ENCODE data around the gene CCL5.

DNA sequence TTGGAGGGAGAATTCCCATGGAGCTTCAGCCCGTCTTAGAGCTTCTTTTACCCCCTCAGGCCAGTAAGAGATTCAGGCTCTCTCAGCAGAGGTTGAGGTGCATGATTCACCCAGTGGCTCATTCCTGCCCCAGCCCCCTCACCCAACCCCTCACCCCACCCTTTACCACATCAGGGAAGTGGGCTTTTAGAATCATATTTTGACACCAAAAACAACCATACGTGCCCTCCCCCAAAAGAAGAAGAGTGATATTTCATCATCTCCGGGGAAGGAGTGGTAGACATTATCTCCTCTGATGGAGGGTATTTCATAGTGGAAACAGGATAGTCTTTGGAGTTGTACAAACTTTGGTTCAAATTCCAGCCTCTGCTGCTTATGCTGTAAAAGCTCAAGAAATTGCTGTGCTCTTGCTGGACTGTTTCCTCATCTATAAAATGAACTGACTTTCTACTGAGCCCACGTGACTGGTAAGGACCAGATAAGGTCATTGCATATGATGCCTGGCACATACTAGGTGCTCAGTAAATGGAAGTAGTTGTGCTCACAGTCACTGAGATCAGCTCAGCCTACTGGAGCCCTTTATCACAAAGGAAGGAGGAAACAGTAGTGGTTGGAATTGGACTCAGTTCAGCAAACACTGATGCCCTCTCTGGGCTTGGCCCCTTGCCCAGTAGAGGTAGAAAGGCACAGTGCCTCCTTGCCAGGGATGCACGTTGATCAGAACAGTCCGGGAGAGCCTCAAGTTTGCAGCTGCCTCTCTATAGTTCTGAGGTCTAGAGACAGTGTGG lies 18.3 kb upstream of the CCL5 start:
- TF ChIP-seq, protein P1, sequence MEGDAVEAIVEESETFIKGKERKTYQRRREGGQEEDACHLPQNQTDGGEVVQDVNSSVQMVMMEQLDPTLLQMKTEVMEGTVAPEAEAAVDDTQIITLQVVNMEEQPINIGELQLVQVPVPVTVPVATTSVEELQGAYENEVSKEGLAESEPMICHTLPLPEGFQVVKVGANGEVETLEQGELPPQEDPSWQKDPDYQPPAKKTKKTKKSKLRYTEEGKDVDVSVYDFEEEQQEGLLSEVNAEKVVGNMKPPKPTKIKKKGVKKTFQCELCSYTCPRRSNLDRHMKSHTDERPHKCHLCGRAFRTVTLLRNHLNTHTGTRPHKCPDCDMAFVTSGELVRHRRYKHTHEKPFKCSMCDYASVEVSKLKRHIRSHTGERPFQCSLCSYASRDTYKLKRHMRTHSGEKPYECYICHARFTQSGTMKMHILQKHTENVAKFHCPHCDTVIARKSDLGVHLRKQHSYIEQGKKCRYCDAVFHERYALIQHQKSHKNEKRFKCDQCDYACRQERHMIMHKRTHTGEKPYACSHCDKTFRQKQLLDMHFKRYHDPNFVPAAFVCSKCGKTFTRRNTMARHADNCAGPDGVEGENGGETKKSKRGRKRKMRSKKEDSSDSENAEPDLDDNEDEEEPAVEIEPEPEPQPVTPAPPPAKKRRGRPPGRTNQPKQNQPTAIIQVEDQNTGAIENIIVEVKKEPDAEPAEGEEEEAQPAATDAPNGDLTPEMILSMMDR (conservative IDR thresholded peaks at IDR 0.05; ENCODE audit: low read length): no peak
- no peak for TF ChIP-seq EZH2phosphoT487 (IDR thresholded peaks at IDR 0.05; ENCODE audit: borderline replicate concordance, low read depth, low read length)

Data from OCI-LY7 (cell line).